GM18519 (cell line): ENCODE data around the gene ATP6AP2.
A peak's percentile ranks its signal among the peaks of the same experiment; 100 is the strongest.
"Not testable (repeated sequence)": the region's sequence is repeated elsewhere in the genome, so short reads cannot be mapped to it uniquely, and the experiment has no call there.

Experiments used
- ATAC-seq: cut with Tn5 transposase; IDR thresholded peaks from one replicate; pipeline ENCODE4 v1.9.1; 2021; ENCODE audit warnings: mild to moderate bottlenecking, moderate library complexity; ENCODE audit not compliant: unreplicated experiment, low FRiP score

Gene ATP6AP2

GRCh38 chrX:40580537-40581335 lies at the start of gene ATP6AP2:
Gene ATP6AP2 (plus strand): TSS chrX:40580970. CDS start chrX:40581066, 96 bp downstream.
- ATAC-seq = peak; percentile 96

- ATAC-seq = no peak
These were observed 49.5 kb upstream of the ATP6AP2 start for GRCh38 chrX:40531056-40531826.

- ATAC-seq = no peak
These were observed 43.5 kb upstream of the ATP6AP2 start for GRCh38 chrX:40537310-40537709.

- ATAC-seq = no peak
These were observed 42.4 kb upstream of the ATP6AP2 start for GRCh38 chrX:40538406-40538805.

GRCh38 chrX:40539214-40540142 lies 41.3 kb upstream of the ATP6AP2 start:
- no peak for ATAC-seq

- ATAC-seq = no peak
These were observed 38.6 kb upstream of the ATP6AP2 start for GRCh38 chrX:40542208-40542607.

GRCh38 chrX:40542972-40543371 lies 37.8 kb upstream of the ATP6AP2 start:
- ATAC-seq = no peak

- no peak for ATAC-seq
These were observed 37.0 kb upstream of the ATP6AP2 start for GRCh38 chrX:40543661-40544328.

GRCh38 chrX:40544343-40545266 lies 36.2 kb upstream of the ATP6AP2 start:
- no peak for ATAC-seq

GRCh38 chrX:40546870-40547269 lies 33.9 kb upstream of the ATP6AP2 start:
- ATAC-seq = no peak

- ATAC-seq = no peak
These were observed 30.7 kb upstream of the ATP6AP2 start for GRCh38 chrX:40550066-40550465.

GRCh38 chrX:40552768-40553167 lies 28.0 kb upstream of the ATP6AP2 start:
- ATAC-seq = no peak

GRCh38 chrX:40558590-40558989 lies 22.2 kb upstream of the ATP6AP2 start:
- no peak for ATAC-seq

- no peak for ATAC-seq
These were observed 17.0 kb upstream of the ATP6AP2 start for GRCh38 chrX:40563784-40564183.

GRCh38 chrX:40564447-40564846 lies 16.3 kb upstream of the ATP6AP2 start:
- no peak for ATAC-seq

GRCh38 chrX:40570346-40571093 lies 10.2 kb upstream of the ATP6AP2 start:
- no peak for ATAC-seq

GRCh38 chrX:40571164-40571563 lies 9.6 kb upstream of the ATP6AP2 start:
- not testable (repeated sequence) for ATAC-seq

GRCh38 chrX:40571600-40571999 lies 9.2 kb upstream of the ATP6AP2 start:
- ATAC-seq = no peak
